ENCODE data around the gene ID4.

The ID4 gene

DNA sequence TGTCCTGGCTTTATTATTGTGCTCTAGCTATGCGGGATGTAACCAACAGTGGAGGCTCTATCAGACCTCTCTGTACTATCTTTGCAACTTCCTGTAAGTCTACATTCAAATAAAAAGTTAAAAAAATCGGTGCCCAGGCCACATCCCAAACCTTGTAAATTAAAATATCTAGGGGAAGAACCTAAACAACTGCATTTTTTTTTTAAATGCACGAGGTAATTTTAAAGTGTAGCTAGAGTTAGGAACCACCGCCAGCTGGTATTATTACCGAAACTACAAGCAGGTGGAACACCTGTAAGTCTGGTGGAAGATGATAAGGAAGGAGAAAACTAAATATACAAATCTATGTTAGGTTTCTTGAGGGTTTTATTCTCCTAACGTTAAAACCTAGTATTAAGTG, 34.5 kb upstream of the ID4 start:
- TF ChIP-seq, protein P1, sequence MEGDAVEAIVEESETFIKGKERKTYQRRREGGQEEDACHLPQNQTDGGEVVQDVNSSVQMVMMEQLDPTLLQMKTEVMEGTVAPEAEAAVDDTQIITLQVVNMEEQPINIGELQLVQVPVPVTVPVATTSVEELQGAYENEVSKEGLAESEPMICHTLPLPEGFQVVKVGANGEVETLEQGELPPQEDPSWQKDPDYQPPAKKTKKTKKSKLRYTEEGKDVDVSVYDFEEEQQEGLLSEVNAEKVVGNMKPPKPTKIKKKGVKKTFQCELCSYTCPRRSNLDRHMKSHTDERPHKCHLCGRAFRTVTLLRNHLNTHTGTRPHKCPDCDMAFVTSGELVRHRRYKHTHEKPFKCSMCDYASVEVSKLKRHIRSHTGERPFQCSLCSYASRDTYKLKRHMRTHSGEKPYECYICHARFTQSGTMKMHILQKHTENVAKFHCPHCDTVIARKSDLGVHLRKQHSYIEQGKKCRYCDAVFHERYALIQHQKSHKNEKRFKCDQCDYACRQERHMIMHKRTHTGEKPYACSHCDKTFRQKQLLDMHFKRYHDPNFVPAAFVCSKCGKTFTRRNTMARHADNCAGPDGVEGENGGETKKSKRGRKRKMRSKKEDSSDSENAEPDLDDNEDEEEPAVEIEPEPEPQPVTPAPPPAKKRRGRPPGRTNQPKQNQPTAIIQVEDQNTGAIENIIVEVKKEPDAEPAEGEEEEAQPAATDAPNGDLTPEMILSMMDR (IDR thresholded peaks at IDR 0.05): no peak

DNA sequence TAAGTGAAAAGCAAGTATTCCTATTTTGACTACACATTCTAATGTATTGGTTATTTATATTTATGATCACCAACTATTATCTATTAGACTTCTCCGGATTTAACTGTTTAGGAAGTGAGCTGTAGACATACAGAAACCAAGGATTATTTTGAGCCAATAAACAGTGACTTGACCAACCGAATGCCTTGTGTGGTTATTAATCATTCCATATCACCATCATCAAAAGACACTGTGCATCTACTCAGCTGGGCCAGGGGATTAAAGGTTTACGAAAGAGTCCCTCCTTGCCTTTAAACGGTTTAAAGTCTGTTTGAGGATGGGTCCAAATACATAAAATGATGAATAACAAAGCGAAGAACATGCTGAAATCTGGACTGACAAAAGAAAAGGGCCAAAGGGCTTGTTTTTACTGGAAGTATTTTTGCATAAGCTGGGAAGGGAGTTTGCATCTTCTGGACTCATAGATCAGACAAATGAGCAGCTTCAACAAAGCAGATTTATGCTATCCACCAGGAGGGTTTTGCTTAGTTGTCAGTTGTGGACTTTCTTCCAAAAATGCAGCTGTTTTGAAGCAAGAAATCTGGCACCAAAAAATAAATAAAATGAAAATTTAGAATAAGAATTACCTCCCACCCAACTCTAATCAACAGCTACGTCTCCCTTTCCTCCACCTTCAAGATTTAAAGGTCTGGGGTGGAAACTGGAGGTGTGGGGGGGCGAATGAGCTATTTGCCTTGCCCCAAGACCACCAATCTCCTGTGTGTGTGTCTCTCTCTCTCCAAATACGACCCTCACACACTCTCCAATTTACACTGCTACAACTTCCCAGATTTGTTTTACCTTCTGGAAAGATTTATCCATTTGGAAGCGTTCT, 33.6 kb upstream of the ID4 start:
- TF ChIP-seq, protein P1 (IDR thresholded peaks at IDR 0.05): no peak

DNA sequence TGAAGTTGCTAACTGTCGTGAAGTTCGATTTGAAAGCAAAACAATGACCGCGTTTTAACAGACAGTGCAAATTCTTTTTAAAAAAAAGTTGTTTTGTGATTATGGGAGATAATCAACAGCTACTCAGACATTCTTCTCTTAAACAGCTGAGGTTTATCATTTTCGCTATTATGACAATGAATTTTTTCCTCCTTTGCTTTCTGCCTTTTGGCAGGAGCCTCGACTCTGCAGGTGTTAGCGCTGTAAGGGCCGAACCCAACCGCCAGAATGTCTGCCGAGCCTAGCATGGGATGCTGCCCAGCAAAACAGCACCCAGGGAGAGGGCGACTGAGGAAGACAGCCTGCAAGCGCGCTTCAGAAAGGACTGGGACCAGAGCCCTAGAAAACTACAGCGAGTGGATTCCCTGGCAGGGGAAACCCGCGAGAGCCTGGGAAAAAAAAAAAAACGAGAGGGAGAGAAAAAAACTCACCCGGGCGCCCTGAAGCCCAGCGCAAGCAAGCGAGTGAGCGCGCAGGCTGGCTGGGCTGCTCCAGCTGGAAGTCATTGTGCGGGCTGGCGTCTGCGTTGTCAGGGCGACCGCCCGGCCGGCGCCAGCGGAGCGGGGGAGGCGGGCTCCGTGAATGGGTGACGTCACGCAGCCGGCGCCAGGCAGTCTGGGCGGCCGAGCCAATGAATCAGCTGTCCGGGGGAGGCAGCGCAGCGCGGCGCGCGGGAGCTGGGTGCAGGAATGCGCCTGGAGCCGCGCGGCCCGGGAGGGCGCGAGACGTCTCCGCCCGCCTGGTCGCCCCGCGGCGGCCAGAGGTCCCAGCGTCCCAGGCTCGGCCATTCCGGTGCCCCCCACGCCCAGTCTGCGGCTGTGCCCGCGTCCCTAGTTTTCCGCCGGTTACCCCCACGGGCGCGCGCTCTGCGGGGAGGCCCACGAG, 32.7 kb upstream of the ID4 start:
- TF ChIP-seq, protein P1 (IDR thresholded peaks at IDR 0.05): no peak

DNA sequence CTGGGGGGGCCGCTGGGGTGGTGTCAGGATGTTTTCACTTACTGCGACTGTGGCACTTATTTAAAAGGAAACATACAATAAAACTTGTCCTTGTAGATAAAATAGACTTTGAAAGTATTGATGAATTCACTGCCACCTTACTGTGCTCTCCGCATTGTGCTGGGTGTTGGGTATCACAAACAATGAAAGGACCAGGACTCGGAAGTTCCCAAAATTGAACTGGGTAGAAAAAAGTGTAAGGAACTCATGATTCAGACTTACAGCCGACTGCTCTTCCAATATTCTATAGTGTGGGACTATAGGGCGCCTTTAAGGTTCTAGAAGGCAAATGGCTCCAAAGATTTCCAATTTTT, 32.1 kb upstream of the ID4 start:
- TF ChIP-seq, protein P1 (IDR thresholded peaks at IDR 0.05): no peak

DNA sequence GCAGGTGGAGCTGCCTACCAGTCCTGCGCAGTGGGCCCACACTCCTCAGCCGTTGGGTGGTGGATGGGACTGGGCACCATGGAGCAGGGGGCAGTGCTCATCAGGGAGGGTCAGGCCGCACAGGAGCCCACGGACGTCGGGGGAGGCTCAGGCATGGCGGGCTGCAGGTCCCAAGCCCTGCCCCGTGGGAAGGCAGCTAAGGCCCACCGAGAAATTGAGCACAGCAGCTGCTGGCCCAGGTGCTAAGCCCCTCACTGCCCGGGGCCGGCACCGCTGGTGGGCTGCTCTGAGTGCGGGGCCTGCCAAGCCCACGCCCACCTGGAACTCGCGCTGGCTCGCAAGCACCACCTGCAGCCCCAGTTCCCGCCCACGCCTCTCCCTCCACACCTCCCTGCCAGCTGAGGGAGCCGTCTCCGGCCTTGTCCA, 30.2 kb upstream of the ID4 start:
- TF ChIP-seq, protein P1 (IDR thresholded peaks at IDR 0.05): no peak

DNA sequence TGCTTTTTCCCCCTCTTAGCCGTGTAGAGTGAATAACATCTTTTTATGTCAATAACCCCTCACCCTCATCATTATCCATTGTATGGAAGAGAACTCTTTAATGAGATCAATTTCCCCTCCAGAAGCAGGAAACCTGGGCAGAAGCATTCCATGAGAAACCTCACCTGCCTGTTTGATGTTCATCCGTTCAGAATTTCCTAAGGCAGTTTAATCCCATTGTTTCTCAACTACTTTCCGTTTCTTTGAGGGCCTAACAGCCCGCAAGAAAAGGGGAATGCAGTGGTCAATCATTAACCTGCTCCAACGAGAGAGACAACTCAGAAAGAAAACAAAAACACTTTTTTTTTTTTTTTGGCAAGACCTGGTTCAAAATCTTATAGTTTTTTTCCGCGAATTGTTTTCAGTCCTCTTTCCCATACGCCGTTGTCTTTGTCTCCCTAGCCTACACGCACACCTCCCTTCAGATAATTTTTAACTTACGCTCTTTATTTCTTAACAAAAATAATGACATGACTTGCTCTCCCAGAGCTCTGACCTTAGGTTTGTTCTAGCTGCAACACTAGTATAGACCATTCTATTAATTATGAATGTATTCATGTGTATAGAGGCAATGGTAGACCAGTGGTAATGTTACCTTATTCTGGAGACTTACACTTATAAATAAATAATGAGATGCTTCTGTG, 25.6 kb upstream of the ID4 start:
- TF ChIP-seq, protein P1 (IDR thresholded peaks at IDR 0.05): no peak

DNA sequence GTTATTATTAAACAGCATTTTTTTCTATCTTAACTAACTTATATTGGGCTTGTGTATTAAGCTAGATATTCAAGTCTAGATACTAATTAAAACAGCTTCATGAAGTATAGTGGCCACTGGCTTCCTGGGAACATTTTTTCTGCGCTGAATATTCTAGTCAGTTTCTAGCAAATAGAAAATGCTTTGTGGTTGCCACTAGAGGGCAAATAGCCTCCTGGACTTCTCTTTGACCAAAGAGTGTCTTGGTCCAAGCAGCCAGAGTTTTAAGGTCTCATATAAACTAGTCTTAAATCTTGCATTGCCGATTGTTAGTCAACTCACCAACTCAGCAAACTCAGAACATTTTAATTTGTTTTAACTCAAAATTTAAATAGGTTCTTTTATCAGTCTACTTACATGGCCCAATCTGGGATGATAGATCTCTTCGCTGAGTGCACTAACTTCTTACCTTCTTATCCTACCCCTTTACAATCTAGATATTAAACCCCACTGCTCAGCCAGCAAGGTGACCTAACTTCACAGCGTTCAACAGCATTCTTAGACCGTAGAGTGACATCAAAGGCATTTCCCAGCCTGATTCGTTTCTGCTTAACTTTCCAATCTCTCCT, 24.6 kb upstream of the ID4 start:
- TF ChIP-seq, protein P1 (IDR thresholded peaks at IDR 0.05): peak; percentile 68

Data from LNCAP (cell line).